ENCODE measurements around the gene CATSPER1.

CATSPER1 gene

DNA sequence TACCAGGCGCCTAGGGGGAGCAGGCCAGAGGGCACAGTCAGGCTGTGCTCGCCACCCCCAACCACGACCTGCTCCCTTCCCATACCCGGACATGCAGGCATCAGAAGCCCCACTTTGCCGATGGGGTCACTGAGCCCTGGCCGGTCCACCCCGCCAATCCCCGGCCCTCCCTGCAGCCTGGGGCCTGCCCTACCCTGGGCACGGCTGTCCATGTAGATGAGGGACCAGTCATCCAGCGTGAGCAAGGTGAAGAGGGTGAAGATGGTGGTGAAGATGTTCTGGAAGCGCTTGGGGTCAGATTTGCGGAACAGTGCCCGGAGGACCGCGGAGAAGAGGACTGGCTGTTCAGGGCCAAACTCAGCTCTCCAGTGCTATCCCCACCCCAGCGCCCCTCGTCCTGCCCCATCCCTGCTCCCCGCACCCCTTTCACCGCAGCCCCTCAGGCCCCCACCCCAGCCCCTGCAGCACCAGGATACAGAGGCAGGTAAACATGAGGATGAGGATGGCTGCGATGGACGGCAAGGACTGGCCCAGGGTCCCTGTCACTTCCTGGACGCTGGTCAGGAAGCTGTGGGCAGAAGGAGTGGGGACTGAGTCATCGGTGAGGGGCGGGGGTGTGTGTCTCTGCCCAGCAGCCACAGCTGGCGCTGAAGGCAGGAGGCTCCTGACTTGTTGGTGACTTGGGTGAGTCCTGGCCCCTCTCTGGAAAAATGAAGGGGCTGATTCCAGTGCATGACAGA lies 5.5 kb downstream of the CATSPER1 start:
- no peaks in the 10 kb centered on the region for H3K36me3 Mint-ChIP-seq (ENCODE audit: low read depth)
- H3K27me3 Mint-ChIP-seq (ENCODE audit: low read depth, poor library complexity) = peaks cover 39% of the 10 kb centered on the region
- H3K4me1 Mint-ChIP-seq = no peaks in the 10 kb centered on the region
- TF ChIP-seq CTCF (IDR thresholded peaks at IDR 0.05) = no peak
- H3K9me3 Mint-ChIP-seq = no peaks in the 10 kb centered on the region
- no peak overlapping the region for H3K4me3 Mint-ChIP-seq
- no peak overlapping the region for H3K27ac Mint-ChIP-seq
- DNase-seq = no peak

- no peak overlapping the region for H3K4me3 Mint-ChIP-seq
- H3K9me3 Mint-ChIP-seq = no peaks in the 10 kb centered on the region
- DNase-seq = no peak
- TF ChIP-seq CTCF (IDR thresholded peaks at IDR 0.05) = no peak
- H3K4me1 Mint-ChIP-seq = no peaks in the 10 kb centered on the region
- peaks cover 37% of the 10 kb centered on the region for H3K27me3 Mint-ChIP-seq (ENCODE audit: low read depth, poor library complexity)
- no peak overlapping the region for H3K27ac Mint-ChIP-seq
- H3K36me3 Mint-ChIP-seq (ENCODE audit: low read depth) = no peaks in the 10 kb centered on the region
Observed at GRCh38 chr11:66020212-66020611, 6.1 kb downstream of the CATSPER1 start.

- no peak for DNase-seq
- Mint-ChIP-seq H3K27ac (no peak overlapping the region), H3K4me1 (no peaks in the 10 kb centered on the region), H3K9me3 (no peaks in the 10 kb centered on the region), H3K27me3 (ENCODE audit: low read depth, poor library complexity) (peaks cover 27% of the 10 kb centered on the region), H3K4me3 (no peak overlapping the region), H3K36me3 (ENCODE audit: low read depth) (no peaks in the 10 kb centered on the region)
- TF ChIP-seq CTCF (IDR thresholded peaks at IDR 0.05) = no peak
Observed at GRCh38 chr11:66017321-66017720, 9.0 kb downstream of the CATSPER1 start.

- DNase-seq = no peak
- Mint-ChIP-seq H3K27ac (no peak overlapping the region), H3K4me3 (no peak overlapping the region), H3K36me3 (ENCODE audit: low read depth) (no peaks in the 10 kb centered on the region), H3K9me3 (no peaks in the 10 kb centered on the region), H3K4me1 (no peaks in the 10 kb centered on the region), H3K27me3 (ENCODE audit: low read depth, poor library complexity) (peaks cover 23% of the 10 kb centered on the region)
- TF ChIP-seq CTCF (IDR thresholded peaks at IDR 0.05) = no peak
Observed at GRCh38 chr11:66016793-66017177, 9.5 kb downstream of the CATSPER1 start.

DNA sequence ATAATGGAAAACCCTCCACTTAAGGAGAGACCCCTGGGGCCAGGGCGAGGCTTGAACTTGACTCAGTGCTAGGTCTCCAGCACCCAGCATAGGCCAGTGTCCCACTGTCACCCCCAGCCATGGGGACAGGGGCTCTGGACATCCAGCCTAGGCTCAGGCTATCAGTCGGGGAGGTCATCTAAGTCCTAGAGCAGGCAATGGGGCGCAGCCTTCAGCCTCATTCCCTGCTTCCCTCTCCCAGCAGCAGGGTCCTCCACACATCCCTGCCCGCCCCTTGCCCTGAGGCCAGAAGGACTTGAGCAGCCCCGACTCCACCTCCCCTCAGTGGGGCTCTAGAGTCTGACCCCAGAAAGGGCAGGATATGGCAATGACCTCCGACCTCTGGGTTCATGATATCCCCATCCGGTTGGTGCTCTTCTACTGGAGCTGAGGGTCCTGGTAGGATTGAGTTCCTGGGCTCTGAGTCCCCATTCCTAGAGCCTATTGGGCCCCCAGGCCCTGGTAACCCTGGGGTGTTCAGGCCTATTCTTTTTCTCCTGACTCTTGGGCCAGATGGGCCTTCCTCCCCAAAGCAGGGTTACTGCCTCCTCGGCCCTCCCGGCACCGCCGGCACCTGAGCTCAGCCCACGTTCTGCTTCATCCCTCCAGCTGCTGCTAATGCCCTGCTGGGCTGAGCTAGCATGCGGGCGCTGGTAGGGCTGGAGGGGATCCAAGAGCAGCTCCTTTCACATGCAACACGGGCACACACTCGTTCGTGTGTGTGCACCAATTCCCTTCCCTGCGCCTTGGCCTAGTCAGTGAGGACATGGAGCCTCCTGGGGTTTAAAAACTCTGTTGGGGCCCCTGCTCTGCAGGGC lies 10.1 kb downstream of the CATSPER1 start:
- H3K4me3 Mint-ChIP-seq = no peak overlapping the region
- no peaks in the 10 kb centered on the region for H3K36me3 Mint-ChIP-seq (ENCODE audit: low read depth)
- H3K4me1 Mint-ChIP-seq = no peaks in the 10 kb centered on the region
- no peak for TF ChIP-seq CTCF (IDR thresholded peaks at IDR 0.05)
- H3K9me3 Mint-ChIP-seq = no peaks in the 10 kb centered on the region
- peaks cover 23% of the 10 kb centered on the region for H3K27me3 Mint-ChIP-seq (ENCODE audit: low read depth, poor library complexity)
- no peak overlapping the region for H3K27ac Mint-ChIP-seq
- no peak for DNase-seq
